ENCODE data around the gene PTCD3. TPM values are rescaled to one million over a fixed set of nuclear protein-coding genes. Genes with fewer than 3 reads are reported as not detected.
A peak's percentile ranks its signal among the peaks of the same experiment; 100 is the strongest.

Gene PTCD3
- total RNA-seq, 1 experiment from 2014 or later, result 93.9 TPM

- no peaks in the 10 kb centered on the region for H3K4me1 ChIP-seq (ENCODE audit: control insufficient read depth, insufficient read depth, low read length)
- in situ Hi-C loops (cut with HindIII; ENCODE audit: low pct_unique_long_range_greater_than_20kb, low sequenced_read_pairs) (no loop called here), intact Hi-C loops (cut with micrococcal nuclease; ENCODE audit: unreplicated experiment) (no loop called here)
- H3K27me3 ChIP-seq (ENCODE audit: control insufficient read depth, insufficient read depth, low read length), result no peaks in the 10 kb centered on the region
- no peaks in the 10 kb centered on the region for H3K9me3 ChIP-seq (ENCODE audit: control insufficient read depth, insufficient read depth, low read depth, low read length)
- ATAC-seq (no peak), DNase-seq (ENCODE audit: low read depth, low spot score) (no peak)
- peaks cover 27% of the 10 kb centered on the region for H3K36me3 ChIP-seq (ENCODE audit: control insufficient read depth, insufficient read depth, low read length)
- POLR2A ChIA-PET, result interaction anchor here (0.6 kb wide), 1 partner anchor 12 kb away, joined by 3 read pairs; no protein-coding TSS in a partner anchor
- no TSS peak for BruUV-seq (replicated peaks)
- no peak overlapping the region for H3K27ac ChIP-seq (ENCODE audit: low read length)
- TF ChIP-seq POLR2AphosphoS5 (IDR thresholded peaks at IDR 0.05; ENCODE audit: low read depth, low read length), result peak; percentile 48; the same call in 1 of the 2 replicates
- no peak for TF ChIP-seq SIN3A (IDR thresholded peaks at IDR 0.05; ENCODE audit: borderline replicate concordance, insufficient read depth, low read depth, low read length)
- H3K4me3 ChIP-seq (ENCODE audit: low read depth in 2 of 2, low read length in 2 of 2), result no peak overlapping the region
- CTCF ChIA-PET, result no interaction called here
Measured at GRCh38 chr2:86142436-86143257, 36.6 kb downstream of the PTCD3 start.

DNA sequence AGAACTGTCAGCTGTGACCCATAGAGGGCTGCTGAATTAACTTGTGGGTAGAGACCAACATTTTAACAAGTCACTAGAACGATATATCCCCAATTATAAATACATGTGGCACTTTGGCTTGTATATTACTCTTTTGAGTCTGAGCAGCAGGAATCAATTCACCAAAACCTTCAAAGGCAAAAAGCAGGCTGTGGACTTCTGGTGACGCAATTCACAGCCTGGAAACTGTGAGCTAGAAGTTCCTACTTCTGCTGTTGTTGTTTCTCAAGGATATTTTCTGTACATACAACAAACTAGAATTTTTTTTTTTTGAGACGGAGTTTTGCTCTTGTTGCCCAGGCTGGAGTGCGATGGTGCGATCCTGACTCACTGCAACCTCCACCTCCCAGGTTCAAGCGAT, 37.3 kb downstream of the PTCD3 start:
- intact Hi-C loops (cut with micrococcal nuclease; ENCODE audit: unreplicated experiment), result no loop called here
- no peak for ATAC-seq
- DNase-seq (ENCODE audit: low read depth, low spot score), result no peak
- in situ Hi-C loops (cut with HindIII; ENCODE audit: low pct_unique_long_range_greater_than_20kb, low sequenced_read_pairs), result no loop called here
- H3K27me3 ChIP-seq (ENCODE audit: control insufficient read depth, insufficient read depth, low read length), result no peaks in the 10 kb centered on the region
- H3K36me3 ChIP-seq (ENCODE audit: control insufficient read depth, insufficient read depth, low read length), result peaks cover 25% of the 10 kb centered on the region
- CTCF ChIA-PET, result no interaction called here
- no peaks in the 10 kb centered on the region for H3K9me3 ChIP-seq (ENCODE audit: control insufficient read depth, insufficient read depth, low read depth, low read length)
- no peaks in the 10 kb centered on the region for H3K4me1 ChIP-seq (ENCODE audit: control insufficient read depth, insufficient read depth, low read length)
- H3K27ac ChIP-seq (ENCODE audit: low read length), result no peak overlapping the region
- no peak for TF ChIP-seq TCF7L2 (IDR thresholded peaks at IDR 0.05; ENCODE audit: low read depth, low read length)
- TF ChIP-seq SIN3A (IDR thresholded peaks at IDR 0.05; ENCODE audit: borderline replicate concordance, insufficient read depth, low read depth, low read length), result no peak
- no peak for TF ChIP-seq POLR2AphosphoS5 (IDR thresholded peaks at IDR 0.05; ENCODE audit: low read depth, low read length)
- TF ChIP-seq, protein P1, sequence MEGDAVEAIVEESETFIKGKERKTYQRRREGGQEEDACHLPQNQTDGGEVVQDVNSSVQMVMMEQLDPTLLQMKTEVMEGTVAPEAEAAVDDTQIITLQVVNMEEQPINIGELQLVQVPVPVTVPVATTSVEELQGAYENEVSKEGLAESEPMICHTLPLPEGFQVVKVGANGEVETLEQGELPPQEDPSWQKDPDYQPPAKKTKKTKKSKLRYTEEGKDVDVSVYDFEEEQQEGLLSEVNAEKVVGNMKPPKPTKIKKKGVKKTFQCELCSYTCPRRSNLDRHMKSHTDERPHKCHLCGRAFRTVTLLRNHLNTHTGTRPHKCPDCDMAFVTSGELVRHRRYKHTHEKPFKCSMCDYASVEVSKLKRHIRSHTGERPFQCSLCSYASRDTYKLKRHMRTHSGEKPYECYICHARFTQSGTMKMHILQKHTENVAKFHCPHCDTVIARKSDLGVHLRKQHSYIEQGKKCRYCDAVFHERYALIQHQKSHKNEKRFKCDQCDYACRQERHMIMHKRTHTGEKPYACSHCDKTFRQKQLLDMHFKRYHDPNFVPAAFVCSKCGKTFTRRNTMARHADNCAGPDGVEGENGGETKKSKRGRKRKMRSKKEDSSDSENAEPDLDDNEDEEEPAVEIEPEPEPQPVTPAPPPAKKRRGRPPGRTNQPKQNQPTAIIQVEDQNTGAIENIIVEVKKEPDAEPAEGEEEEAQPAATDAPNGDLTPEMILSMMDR (IDR thresholded peaks at IDR 0.05), result no peak
- TF ChIP-seq, protein P2, sequence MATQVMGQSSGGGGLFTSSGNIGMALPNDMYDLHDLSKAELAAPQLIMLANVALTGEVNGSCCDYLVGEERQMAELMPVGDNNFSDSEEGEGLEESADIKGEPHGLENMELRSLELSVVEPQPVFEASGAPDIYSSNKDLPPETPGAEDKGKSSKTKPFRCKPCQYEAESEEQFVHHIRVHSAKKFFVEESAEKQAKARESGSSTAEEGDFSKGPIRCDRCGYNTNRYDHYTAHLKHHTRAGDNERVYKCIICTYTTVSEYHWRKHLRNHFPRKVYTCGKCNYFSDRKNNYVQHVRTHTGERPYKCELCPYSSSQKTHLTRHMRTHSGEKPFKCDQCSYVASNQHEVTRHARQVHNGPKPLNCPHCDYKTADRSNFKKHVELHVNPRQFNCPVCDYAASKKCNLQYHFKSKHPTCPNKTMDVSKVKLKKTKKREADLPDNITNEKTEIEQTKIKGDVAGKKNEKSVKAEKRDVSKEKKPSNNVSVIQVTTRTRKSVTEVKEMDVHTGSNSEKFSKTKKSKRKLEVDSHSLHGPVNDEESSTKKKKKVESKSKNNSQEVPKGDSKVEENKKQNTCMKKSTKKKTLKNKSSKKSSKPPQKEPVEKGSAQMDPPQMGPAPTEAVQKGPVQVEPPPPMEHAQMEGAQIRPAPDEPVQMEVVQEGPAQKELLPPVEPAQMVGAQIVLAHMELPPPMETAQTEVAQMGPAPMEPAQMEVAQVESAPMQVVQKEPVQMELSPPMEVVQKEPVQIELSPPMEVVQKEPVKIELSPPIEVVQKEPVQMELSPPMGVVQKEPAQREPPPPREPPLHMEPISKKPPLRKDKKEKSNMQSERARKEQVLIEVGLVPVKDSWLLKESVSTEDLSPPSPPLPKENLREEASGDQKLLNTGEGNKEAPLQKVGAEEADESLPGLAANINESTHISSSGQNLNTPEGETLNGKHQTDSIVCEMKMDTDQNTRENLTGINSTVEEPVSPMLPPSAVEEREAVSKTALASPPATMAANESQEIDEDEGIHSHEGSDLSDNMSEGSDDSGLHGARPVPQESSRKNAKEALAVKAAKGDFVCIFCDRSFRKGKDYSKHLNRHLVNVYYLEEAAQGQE (IDR thresholded peaks at IDR 0.05; ENCODE audit: insufficient read depth in 1 of 2, low read depth in 2 of 2, low read length in 1 of 2), result no peak
- no peak overlapping the region for H3K4me3 ChIP-seq (ENCODE audit: low read depth in 2 of 2, low read length in 2 of 2)
- POLR2A ChIA-PET, result interaction anchor here (0.6 kb wide), 1 partner anchor 13 kb away, joined by 3 read pairs; no protein-coding TSS in a partner anchor
- BruUV-seq (replicated peaks), result no TSS peak
